HG03460 (cell line): ENCODE measurements around the gene PPID.
"Not testable (repeated sequence)": the region's sequence is repeated elsewhere in the genome, so short reads cannot be mapped to it uniquely, and the experiment has no call there.

ENCODE experiments used
- ATAC-seq: cut with Tn5 transposase; IDR thresholded peaks from one replicate; pipeline ENCODE4 v1.9.1; 2021; ENCODE audit not compliant: unreplicated experiment

The PPID gene

DNA sequence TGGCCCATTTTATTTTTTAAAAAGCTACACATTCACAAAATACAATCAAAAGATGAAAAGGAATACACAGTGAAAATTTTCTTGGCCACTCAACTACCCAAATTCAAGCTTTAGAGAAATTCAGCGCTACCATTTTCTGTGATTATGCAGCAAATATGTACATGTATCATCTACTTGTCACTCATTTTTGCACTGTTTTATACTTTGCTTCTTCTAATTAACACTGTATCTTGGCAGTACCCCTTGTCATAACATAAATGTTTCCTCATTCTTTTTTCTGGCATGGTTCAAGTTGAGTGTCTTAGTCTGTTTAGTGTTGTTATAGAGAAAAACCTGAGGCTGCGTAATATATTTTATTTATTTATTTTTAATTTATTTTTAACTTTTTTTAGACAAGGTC lies 15.7 kb upstream of the PPID start:
- no peak for ATAC-seq

DNA sequence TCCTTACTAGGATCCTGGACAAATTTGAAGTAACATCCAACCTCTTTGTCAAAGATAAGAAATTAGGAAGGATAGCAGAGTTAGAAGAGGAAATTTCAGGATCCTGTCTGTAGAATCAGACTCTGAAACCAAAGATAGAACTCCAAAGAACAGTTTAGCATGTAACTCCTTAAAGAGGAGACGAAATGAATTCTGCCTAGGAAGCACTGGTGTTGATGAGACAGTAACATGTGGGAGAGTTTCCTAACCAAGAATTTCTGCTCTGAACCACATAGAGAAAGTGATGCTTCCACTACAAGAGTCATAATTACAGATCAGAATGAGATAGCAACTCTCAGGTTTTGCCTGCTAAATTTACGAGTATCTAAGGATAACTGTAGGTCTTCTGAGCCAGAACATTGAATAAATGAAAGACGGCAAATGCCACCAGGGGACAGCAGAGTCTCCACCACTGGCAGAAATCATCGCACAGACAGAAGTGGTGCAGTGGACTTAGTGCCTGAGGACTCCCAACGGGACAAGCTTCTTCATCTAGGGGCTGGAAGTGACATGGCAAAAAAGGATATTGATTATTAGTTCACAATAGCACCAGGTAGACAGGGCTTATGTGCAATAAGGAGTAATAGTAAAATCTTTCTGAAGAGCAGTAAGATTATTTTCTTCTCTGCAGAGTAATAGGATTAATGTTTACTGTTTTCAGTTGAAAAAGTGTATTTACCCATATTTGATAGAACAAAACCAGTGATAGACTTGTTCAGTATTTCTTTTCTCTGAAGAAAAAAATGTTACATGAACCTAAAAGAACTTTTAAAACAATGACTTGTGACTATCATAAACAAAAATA lies 6.7 kb upstream of the PPID start:
- ATAC-seq: peak; percentile 90

DNA sequence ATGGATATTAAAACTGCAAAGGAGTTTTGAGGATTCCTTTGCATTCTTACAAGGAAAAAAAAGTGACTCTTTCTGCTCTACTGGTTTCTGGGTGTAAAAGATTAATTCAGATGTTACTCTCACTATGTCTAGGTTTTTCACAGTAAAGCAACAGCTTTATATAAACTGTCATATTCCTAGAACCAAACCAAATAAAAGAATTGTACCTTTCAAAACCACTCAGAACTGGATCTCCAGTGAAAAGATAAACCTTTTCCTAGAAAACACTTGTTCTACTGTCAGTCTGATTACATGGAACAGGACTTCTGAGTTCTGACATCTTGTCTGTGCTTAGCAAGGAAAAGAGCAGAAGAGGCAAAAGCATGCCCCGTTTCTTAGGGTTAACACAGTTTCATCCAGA lies 5.0 kb upstream of the PPID start:
- ATAC-seq: no peak

DNA sequence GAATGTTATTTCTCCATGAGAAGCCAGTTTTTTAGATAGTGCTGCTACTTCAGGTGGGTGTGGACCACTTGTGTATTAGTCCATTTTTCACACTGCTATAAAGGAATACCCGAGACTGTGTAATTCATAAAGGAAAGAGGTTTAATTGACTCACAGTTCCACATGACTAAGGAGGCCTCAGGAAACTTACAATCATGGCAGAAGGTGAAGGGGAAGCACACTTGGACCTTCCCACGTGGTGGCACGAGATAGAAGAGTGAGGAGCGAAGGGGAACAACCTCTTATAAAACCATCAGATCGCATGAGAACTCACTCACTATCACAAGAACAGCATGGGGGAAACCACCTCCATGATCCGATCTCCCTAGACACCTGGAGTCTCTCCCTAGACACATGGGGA lies 3.4 kb upstream of the PPID start:
- ATAC-seq: no peak

- no peak for ATAC-seq
Measured at GRCh38 chr4:158724637-158725036, 1.4 kb upstream of the PPID start.

DNA sequence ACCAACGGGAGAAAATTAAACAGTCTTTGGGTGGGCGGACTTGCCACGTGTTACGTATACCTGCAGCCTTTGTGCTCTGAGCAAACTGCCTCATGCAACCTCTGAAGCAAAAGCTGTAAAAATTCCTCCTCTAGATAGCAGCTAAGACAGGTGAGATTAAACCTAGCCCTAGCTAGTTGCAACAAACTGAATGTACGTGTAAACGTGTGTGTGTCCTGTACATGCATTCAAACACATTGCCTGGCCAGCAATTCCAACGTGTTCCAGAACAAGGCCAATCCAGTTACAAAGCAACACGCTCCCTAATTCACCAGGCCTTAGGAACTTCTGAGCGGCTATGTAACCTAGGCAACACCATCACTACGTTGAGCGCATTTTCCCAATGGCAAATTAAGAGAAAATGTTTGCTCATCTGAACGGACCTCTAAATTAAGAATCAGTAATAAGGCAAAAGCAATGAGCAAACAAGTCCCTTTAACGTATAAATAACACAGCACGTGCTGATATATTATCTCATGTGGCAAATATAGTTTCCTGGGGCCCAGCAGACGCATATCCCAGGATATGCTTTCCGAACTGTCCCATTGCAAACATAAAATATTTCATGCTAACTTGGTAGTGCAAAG lies 792 bp downstream of the PPID start:
- peak; percentile 21 for ATAC-seq

- no peak for ATAC-seq
Measured at GRCh38 chr4:158721680-158722079, 1.5 kb downstream of the PPID start.

GRCh38 chr4:158715802-158716201 lies 7.4 kb downstream of the PPID start:
- no peak for ATAC-seq

GRCh38 chr4:158714937-158715336 lies 8.3 kb downstream of the PPID start:
- no peak for ATAC-seq

DNA sequence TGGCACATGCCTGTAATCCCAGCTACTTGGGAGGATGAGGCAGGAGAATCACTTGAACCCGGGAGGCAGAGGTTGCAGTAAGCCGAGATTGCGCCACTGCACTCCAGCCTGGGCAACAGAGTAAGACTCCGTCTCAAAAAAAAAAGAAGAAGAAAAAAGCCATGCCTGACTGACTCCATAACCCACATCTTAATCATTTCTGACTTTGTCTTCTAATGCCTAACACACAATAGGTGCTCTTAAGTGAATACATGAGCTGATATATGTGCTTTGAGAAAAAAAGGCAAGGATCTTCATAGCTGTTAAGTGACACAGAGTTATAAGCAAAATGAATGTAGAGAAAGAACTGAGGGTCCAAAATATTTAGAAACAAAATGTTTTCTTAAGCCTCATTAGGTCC lies 10.6 kb downstream of the PPID start:
- ATAC-seq: not testable (repeated sequence)

DNA sequence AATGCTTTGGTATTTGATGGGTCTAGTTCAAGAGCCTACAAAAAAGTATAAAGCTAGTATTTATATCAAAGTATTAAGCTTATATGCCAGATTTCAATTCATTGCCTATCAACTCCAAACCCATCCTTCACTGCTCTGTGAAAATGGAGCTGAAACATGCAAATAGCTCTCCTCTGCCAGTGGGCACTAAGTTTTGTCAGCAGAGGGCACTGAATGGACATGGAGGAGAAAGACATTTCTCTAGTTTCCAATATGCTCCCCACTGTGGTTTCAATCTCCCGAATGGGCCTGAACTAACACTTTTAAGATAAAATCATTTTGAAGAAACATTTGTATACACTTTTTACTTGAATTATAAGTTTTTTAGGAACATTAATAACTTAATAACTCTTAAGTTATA lies 12.4 kb downstream of the PPID start:
- no peak for ATAC-seq

GRCh38 chr4:158704274-158704673 lies 18.9 kb downstream of the PPID start:
- no peak for ATAC-seq

DNA sequence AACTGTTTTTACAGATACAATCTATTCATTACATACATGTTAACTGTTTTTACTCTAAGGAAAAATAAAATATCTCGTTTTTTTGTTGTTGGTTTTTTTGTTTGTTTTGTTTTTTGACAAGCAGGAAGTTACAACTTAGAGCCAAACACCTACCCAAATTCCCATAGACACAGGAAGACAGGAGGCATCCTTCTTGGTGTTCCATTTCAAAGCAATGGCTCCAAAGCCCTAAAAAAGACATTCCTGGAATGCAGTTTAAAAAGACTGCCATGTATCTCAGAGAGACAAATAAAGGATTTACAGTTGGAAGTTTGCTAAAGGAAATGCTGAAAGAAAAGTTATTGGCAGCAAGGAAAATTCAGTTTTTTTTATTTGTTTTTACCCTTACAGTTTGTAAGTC lies 34.4 kb downstream of the PPID start:
- no peak for ATAC-seq

DNA sequence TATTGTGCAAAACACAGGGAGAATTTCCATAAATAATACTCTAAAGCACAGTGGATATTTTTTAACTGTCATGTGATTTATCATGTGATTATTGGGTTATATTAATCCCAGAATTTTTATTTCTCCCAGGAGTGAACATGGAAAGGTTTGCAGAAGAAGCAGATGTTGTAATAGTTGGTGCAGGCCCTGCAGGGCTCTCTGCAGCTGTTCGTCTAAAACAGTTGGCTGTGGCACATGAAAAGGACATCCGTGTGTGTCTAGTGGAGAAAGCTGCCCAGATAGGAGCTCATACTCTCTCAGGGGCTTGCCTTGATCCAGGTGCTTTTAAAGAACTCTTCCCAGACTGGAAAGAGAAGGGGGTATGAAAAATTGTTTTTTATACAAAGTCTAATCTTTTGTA lies 41.1 kb downstream of the PPID start:
- ATAC-seq: no peak

GRCh38 chr4:158681629-158682028 lies 41.6 kb downstream of the PPID start:
- ATAC-seq: no peak

GRCh38 chr4:158678767-158679166 lies 44.4 kb downstream of the PPID start:
- no peak for ATAC-seq

DNA sequence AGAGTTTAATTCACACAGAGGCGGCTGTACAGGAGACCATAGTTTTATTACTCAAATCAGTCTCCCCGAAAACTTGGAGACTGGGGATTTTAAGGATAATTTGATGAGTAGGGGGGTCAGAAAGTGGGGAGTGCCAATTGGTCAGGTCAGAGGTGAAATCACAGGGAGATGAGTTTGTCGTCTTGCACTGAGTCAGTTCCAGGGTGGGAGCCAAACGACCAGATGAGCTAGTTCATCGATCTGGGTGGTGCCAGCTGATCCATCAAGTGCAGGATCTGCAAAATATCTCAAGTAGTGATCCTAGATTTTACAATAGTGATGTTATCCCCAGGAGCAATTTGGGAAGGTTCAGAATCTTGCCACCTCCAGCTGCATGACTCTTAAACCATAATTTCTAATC lies 47.1 kb downstream of the PPID start:
- no peak for ATAC-seq

DNA sequence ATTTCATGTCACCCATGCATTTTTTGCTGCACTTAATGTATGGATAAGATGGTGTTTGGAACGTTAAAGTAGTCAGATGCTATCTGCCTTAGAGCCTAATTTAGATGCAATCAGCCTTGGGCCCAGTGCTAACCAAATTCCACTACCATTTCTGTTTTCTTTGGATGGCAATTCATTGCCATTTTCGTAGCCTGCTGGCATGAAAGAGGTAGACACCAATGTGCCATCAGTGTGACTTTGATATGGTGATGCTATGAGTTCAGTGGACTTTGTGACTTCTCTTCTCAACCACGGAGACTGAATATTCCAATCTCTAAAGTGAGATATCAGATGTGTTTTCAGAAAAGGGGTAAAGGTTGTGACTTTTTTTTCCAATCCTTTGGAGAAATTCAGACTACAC lies 49.6 kb downstream of the PPID start:
- no peak for ATAC-seq

DNA sequence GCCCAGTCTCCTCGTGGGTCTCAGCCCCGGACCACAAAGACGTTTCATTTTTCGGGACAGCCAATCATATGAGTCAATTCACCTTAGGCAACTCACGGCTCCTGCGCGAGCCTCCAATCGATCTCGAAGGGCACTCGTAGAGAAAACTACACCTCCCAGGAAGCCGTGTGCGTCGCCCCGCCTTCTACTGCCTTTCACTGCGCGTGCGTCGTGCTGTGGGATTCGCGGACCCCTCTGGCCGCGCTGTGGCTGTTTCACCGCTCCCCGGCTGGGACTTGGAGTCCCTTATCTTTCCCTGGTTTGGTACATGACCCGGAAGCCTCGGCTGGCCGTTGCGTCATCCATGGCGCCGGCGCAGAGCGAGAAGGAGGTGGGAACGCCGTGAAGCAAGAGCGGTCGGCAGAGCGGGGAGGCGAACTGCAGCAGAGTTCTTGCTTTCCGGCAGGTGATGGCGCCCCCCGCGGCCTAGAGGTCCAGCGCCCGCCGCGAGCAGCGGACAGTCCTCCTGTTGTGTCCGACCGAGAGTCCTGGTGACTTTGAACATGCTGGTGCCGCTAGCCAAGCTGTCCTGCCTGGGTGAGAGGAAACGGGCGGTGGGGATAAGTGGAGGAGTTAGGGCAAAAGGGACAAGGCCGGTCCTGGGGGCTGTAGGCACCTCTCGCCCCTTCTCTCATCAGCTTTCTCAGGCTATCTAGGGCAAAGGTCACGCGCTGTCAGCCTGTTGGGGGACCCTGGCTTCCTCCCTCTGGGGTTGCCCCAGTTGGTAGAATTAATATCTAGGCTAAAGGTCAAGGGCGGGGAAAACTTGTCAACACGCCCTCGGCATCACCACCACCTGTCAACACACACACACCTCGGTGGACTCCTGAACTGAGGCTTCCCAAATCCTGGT lies 51.0 kb downstream of the PPID start, which contains the start of gene ETFDH:
Gene ETFDH, plus strand, starts transcription at position 382 of the 892 bp plus-strand sequence. Its CDS starts 161 bp downstream, at position 543.
- ATAC-seq: peak; percentile 85

DNA sequence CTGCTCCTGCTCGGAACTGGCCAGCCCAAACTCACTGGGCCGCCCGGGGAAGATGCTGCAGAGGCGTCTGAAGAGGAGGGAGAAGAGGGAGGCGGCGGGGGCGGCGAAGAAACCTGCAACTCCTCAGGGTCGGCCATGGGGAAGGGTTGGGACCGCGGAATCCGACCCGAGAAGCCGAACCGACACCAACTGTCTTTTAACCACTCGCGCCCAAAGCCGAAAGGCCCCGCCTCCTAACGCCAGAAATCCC lies 51.6 kb downstream of the PPID start, which contains the start of gene C4orf46:
Gene C4orf46, minus strand, starts transcription at position 223 of the 250 bp plus-strand sequence. Its CDS starts 86 bp downstream, at position 137.
- ATAC-seq: no peak

DNA sequence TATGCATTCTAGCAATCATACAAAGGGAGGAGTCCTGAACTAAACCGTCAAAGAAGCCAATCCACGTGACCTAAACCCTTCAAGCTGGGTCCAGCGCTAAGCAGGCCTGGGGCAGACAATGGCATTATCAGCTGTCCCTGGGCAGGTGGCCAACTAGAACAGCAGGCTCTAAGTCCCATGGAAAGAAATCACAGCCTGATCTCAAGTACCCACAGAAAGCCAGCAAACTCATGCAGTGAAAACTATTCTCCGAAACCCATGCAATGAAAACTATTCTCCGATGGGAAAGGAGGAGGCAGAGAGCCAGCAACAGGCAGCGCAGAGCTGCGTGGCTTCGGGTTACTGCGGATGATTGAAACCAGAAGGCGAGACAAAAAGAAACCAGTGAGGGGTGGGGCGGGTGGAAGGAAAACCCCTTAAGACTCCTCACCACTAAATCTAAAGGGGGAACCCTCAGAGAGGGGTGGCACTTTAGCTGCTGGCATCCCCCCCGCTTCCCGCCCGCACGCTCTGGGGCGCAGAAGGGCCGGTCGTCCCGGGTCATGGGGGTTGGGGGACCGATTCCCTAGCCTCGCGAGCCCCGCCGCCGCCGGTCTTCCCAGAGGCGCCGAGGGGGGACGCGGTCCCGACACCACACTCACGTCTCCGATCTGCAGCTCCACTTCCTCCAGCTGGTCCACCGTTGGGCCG lies 52.1 kb downstream of the PPID start:
- ATAC-seq: peak; percentile 27
